Endothelial cell of umbilical vein (primary cell): ENCODE data around the gene CASK. TPM values are rescaled to one million over a fixed set of nuclear protein-coding genes. Genes with fewer than 3 reads are reported as not detected.

Source experiments
- BruUV-seq: library from RNA; stranded (reverse); fragments of 400-500 nt; replicated peaks from 2 replicates; lab custom pipeline; 2021; lab: Mats Ljungman, UMichigan
- CTCF ChIA-PET: fragments of 300-600, 350-600 bp; sonication (Branson Sonifier 250); formaldehyde crosslinking; loops from one replicate; lab custom pipeline; 2021; ENCODE audit warnings: antibody characterized with exemption, inconsistent platforms; lab: Charles Lee
- POLR2A ChIA-PET: fragments of 300-600, 350-600 bp; sonication (Branson Sonifier 250); formaldehyde crosslinking; loops from one replicate; lab custom pipeline; 2021; ENCODE audit warnings: antibody characterized with exemption, inconsistent platforms; lab: Charles Lee
- DNase-seq: peaks from one replicate; pipeline ENCODE4 v3.0.0-alpha.2; 2011; ENCODE audit warnings: low read depth, low spot score
- FAIRE-seq: peaks from 2 replicates; lab custom pipeline; 2011; peaks lifted over from hg19 to GRCh38; lab: Jason Lieb, UNC
- H2AFZ ChIP-seq: 2 replicates; pipeline ENCODE4 v1.6.0; 2012; ENCODE audit warnings: low read depth, low read length, control low read depth, inconsistent platforms
- H3K27ac ChIP-seq: 2 replicates; pipeline ENCODE4 v1.5.1; 2011; ENCODE audit warnings: low read depth, mild to moderate bottlenecking, control low read depth, low read length, moderate library complexity; ENCODE audit not compliant: insufficient read depth
- H3K27me3 ChIP-seq, 2 experiments: 2 replicates each; pipeline versions ENCODE4 v1.6.0 to v1.6.1; 2011; ENCODE audit warnings: low read length in 2 of 2, mixed read lengths in 1 of 2; ENCODE audit not compliant: control insufficient read depth in 2 of 2, insufficient read depth in 2 of 2
- H3K36me3 ChIP-seq, 2 experiments: 2 replicates in 1 of 2; 3 replicates in 1 of 2; pipeline ENCODE4 v1.5.1; 2011; ENCODE audit warnings: low read length in 2 of 2, mild to moderate bottlenecking in 1 of 2, moderate library complexity in 1 of 2; ENCODE audit not compliant: control insufficient read depth in 2 of 2, insufficient read depth in 2 of 2; ENCODE audit errors: extremely low read depth in 1 of 2
- H3K4me1 ChIP-seq: 3 replicates; pipeline ENCODE4 v1.5.1; 2011; ENCODE audit warnings: mild to moderate bottlenecking, low read length; ENCODE audit not compliant: control insufficient read depth, insufficient read depth; ENCODE audit errors: extremely low read depth
- H3K4me2 ChIP-seq: 2 replicates; pipeline ENCODE4 v1.6.1; 2011; ENCODE audit warnings: low read length, control low read depth, mixed read lengths; ENCODE audit not compliant: insufficient read depth
- H3K4me3 ChIP-seq, 3 experiments: fragments of 200-600 bp in 1 of 3; sonication (generic), shearing (Covaris generic) in 1 of 3; replicated peaks in 1 of 3; 2 replicates each; pipeline ENCODE4 v1.5.1; 2011 to 2016; ENCODE audit warnings: control low read depth in 3 of 3, low read length in 3 of 3, mild to moderate bottlenecking in 2 of 3, inconsistent platforms in 1 of 3, low read depth in 1 of 3, moderate library complexity in 1 of 3; ENCODE audit not compliant: insufficient read depth in 1 of 3
- H3K79me2 ChIP-seq: 2 replicates; pipeline ENCODE4 v1.6.0; 2012; ENCODE audit warnings: low read length, inconsistent platforms; ENCODE audit not compliant: control insufficient read depth, insufficient read depth
- H3K9ac ChIP-seq: replicated peaks from 2 replicates; pipeline ENCODE3; 2011; ENCODE audit warnings: low read length, control low read depth; ENCODE audit not compliant: insufficient read depth; ENCODE audit errors: extremely low read depth
- H3K9me1 ChIP-seq: replicated peaks from 3 replicates; pipeline ENCODE4 v1.6.0; 2011; ENCODE audit warnings: mild to moderate bottlenecking, low read length; ENCODE audit not compliant: control insufficient read depth, insufficient read depth; ENCODE audit errors: extremely low read depth
- H3K9me3 ChIP-seq: replicated peaks from 2 replicates; pipeline ENCODE4 v1.5.1; 2012; ENCODE audit warnings: low read length, inconsistent platforms; ENCODE audit not compliant: control insufficient read depth, insufficient read depth
- H4K20me1 ChIP-seq: replicated peaks from 2 replicates; pipeline ENCODE3; 2011; ENCODE audit warnings: mild to moderate bottlenecking, low read length; ENCODE audit not compliant: control insufficient read depth, insufficient read depth; ENCODE audit errors: extremely low read depth
- EZH2 ChIP-seq: IDR thresholded peaks from 2 replicates; pipeline ENCODE4 v1.6.1; 2012; ENCODE audit warnings: borderline replicate concordance, low read depth, mild to moderate bottlenecking, moderate library complexity, low read length, inconsistent platforms; ENCODE audit not compliant: severe bottlenecking
- FOS ChIP-seq: IDR thresholded peaks from 2 replicates; pipeline ENCODE4 v1.6.1; 2011; ENCODE audit warnings: mild to moderate bottlenecking, low read length, moderate library complexity, borderline replicate concordance; ENCODE audit not compliant: insufficient read depth
- GATA2 ChIP-seq: IDR thresholded peaks from 2 replicates; pipeline ENCODE4 v1.7.0; 2011; ENCODE audit warnings: low read depth, mild to moderate bottlenecking, moderate library complexity, mixed read lengths, low read length; ENCODE audit not compliant: insufficient read length, insufficient read depth
- JUN ChIP-seq: IDR thresholded peaks from 2 replicates; pipeline ENCODE4 v1.6.1; 2011; ENCODE audit warnings: borderline replicate concordance, low read depth; ENCODE audit not compliant: insufficient read length, insufficient read depth
- MYC ChIP-seq: IDR thresholded peaks from one replicate; pipeline ENCODE4 v1.6.1; 2011; ENCODE audit warnings: mild to moderate bottlenecking, low read depth, low read length
- POLR2A ChIP-seq: IDR thresholded peaks from 2 replicates; pipeline ENCODE4 v1.6.1; 2012; ENCODE audit warnings: low read depth, mild to moderate bottlenecking, control low read depth, low read length
- POLR2AphosphoS5 ChIP-seq: IDR thresholded peaks from 2 replicates; pipeline ENCODE4 v1.6.1; 2012; ENCODE audit warnings: low read depth, mild to moderate bottlenecking, control low read depth, low read length, moderate library complexity; ENCODE audit not compliant: insufficient read depth
- dilution Hi-C: fragments of 300-500 bp; cut with MboI; formaldehyde crosslinking; loops from one replicate; pipeline ENCODE4 v1.15.0; 2019; ENCODE audit warnings: low sequenced_read_pairs; ENCODE audit not compliant: extremely low pct_ligation_motif_present
- intact Hi-C: fragments of 100-400 bp; cut with micrococcal nuclease; formaldehyde crosslinking; loops from one replicate; pipeline ENCODE4 v1.10.0; 2022
- polyA plus RNA-seq, 4 experiments: library from polyadenylated mRNA; depleted of rRNA in 3 of 4; stranded (reverse) in 3 of 4; unstranded in 1 of 4; fragments of >200 nt; gene quantifications; 2 replicates each; pipeline versions ENCODE4 v1.2.1 to v1.2.3, GENCODE V29; 2011 to 2012; ENCODE audit warnings: missing spikeins in 1 of 4
- total RNA-seq: library from RNA; stranded (reverse); gene quantifications from 2 replicates; pipeline ENCODE4 v1.2.3, GENCODE V29; 2021
- TF ChIP-seq, protein P1 (sequence below), 2 donors: IDR thresholded peaks; 1 replicate in 1 of 2; 2 replicates in 1 of 2; pipeline ENCODE4 v1.5.1; 2011; ENCODE audit warnings: low read length in 2 of 2, mild to moderate bottlenecking in 2 of 2, moderate library complexity in 2 of 2, control low read depth in 1 of 2, inconsistent platforms in 1 of 2, low read depth in 1 of 2; ENCODE audit not compliant: insufficient read depth in 1 of 2; ENCODE audit errors: extremely low read depth in 1 of 2
- TF ChIP-seq, protein P2 (sequence below): IDR thresholded peaks from 2 replicates; pipeline ENCODE4 v1.6.1; 2011; ENCODE audit not compliant: insufficient read depth, insufficient read length

CASK gene
- total and polyA plus RNA-seq, 2 donors (not counting 3 experiments of a cell fraction or from before 2014, with no cell fraction given): 6.4 to 30.4 TPM

GRCh38 chrX:41473936-41474725, 449.2 kb downstream of the CASK start:
- Histone ChIP-seq H4K20me1 (no peaks in the 10 kb centered on the region), H3K36me3 (no peaks in the 10 kb centered on the region), H3K9me3 (no peaks in the 10 kb centered on the region), H3K4me2 (no peak overlapping the region), H3K4me3 (no peak overlapping the region), H3K27me3 (no peaks in the 10 kb centered on the region), H3K9ac (no peak overlapping the region), H3K4me1 (no peaks in the 10 kb centered on the region), H2AFZ (no peak overlapping the region), H3K79me2 (no peaks in the 10 kb centered on the region), H3K27ac (no peak overlapping the region), H3K9me1 (no peaks in the 10 kb centered on the region)
- BruUV-seq: no TSS peak
- ChIA-PET CTCF (no interaction called here), POLR2A (no interaction called here)
- dilution Hi-C loops: no loop called here
- no peak for FAIRE-seq
- no peak for DNase-seq
- intact Hi-C loops: no loop called here
- TF ChIP-seq JUN (no peak), MYC (no peak), FOS (no peak), POLR2AphosphoS5 (no peak), POLR2A (no peak), GATA2 (no peak), EZH2 (no peak)
- TF ChIP-seq, protein P1, sequence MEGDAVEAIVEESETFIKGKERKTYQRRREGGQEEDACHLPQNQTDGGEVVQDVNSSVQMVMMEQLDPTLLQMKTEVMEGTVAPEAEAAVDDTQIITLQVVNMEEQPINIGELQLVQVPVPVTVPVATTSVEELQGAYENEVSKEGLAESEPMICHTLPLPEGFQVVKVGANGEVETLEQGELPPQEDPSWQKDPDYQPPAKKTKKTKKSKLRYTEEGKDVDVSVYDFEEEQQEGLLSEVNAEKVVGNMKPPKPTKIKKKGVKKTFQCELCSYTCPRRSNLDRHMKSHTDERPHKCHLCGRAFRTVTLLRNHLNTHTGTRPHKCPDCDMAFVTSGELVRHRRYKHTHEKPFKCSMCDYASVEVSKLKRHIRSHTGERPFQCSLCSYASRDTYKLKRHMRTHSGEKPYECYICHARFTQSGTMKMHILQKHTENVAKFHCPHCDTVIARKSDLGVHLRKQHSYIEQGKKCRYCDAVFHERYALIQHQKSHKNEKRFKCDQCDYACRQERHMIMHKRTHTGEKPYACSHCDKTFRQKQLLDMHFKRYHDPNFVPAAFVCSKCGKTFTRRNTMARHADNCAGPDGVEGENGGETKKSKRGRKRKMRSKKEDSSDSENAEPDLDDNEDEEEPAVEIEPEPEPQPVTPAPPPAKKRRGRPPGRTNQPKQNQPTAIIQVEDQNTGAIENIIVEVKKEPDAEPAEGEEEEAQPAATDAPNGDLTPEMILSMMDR (IDR thresholded peaks at IDR 0.05; ENCODE audit: extremely low read depth in 1 of 2, insufficient read depth in 1 of 2, low read depth in 1 of 2, low read length in 2 of 2): no peak
- TF ChIP-seq, protein P2, sequence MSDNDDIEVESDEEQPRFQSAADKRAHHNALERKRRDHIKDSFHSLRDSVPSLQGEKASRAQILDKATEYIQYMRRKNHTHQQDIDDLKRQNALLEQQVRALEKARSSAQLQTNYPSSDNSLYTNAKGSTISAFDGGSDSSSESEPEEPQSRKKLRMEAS: no peak
